ENCODE measurements around the gene HOXC13.

Gene HOXC13, protein sequence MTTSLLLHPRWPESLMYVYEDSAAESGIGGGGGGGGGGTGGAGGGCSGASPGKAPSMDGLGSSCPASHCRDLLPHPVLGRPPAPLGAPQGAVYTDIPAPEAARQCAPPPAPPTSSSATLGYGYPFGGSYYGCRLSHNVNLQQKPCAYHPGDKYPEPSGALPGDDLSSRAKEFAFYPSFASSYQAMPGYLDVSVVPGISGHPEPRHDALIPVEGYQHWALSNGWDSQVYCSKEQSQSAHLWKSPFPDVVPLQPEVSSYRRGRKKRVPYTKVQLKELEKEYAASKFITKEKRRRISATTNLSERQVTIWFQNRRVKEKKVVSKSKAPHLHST

DNA sequence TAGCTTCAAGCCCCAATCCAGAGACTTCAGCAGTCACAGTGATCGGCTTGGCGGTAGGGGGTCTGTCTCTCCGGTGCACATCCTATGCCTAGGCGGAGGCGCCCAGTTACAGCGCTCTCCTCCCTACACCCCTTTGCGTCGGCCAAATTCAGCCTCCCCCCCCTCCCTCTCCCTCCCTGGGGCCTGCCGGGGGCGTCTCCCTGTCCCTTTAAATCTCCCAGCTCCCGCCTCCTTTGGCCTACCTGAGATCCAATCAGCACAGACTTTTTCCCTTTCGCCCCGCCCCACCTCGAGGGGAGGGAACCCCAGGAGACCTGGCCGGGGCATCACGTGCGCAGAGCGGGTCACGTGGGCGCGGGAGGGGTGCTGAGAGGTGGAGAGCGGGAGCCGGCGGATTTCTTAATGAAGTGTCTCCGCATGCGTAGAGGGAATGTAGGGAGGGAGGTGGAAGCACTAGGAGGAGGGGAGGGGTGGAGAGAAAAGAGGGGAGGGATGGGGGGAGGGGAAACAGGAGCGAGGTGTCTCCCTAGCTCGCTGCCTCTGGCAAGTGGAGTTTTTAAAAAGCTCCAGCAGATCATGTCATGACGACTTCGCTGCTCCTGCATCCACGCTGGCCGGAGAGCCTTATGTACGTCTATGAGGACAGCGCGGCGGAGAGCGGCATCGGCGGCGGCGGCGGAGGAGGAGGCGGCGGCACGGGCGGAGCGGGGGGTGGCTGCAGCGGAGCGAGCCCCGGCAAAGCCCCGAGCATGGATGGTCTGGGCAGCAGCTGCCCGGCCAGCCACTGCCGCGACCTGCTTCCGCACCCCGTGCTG lies at the start of gene HOXC13:
TSS of gene HOXC13 (plus strand) at position 506 of the 815 bp plus-strand sequence. CDS start at position 582, 76 bp downstream.
- DNase-seq (ENCODE audit: low spot score) (peak; percentile 100), FAIRE-seq (peak; percentile 97)

DNA sequence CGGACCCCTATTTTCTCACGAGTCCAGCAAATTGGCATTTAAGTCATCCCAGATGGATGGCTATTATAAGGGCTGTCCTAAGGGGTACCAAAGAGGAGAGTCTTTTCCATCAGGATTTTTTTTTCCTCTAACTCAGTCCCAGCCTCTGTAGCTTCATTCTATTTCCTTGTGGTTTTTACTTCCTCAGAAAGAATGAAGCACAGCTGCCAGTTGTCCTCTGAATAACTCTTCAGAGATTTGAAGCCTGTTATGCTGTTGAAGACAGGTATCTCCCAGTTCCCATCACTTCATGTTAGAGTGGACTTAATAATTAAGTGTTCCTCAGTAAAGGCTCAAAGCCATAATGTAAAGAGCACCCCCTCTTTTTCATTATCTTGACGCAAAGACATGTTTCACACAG lies 48.5 kb upstream of the HOXC13 start:
- DNase-seq (ENCODE audit: low spot score) (no peak), FAIRE-seq (no peak)

DNA sequence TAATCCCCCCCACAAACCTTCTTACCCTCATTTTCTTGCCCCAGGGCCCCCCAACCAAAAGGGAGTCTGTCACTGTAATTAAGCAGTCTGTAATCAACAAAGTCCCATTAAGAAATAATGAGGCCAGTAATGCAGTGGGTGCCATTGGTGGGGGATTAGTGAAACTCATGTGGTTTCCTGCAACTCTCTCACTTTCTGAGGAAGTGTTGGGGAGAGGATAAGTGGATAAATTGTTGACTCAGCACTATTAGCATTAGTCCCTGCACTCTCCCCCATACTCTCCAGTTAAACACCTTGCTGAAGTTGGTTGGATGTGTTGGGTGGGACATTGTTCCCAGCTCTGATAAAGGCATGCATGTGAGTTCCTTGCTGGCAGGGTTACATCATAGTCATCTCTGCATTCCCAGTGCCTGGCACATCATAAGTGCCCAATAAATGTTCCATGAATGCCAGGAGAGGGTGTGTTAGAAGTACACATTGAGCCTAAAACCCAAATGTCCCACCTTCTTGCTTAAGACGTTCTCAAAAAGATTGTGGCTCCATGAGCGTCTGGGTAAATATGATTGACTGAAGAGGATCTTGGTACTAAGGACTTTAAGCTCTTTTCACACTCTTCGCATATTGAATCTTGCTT lies 45.8 kb upstream of the HOXC13 start:
- DNase-seq (ENCODE audit: low spot score), result no peak
- no peak for FAIRE-seq

DNA sequence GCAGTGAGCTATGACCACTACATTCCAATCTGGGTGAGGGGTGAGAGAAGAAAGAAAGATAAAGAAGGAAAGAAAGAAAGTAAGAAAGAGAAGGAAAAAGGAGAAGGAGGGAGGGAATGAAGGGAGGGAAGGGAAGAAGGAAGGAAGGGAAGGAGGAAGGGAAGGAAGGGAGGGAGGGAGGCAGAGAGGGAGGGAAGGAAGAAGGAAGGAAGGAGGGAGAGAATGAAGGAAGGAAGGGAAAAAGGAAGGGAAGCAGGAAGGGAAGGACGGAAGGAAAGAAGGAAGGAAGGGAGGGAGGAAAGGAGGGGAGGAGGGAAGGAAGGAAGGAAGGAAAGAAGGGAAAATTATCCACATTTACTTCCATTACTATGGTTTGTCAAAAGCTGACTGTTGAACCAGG lies 39.4 kb upstream of the HOXC13 start:
- no peak for FAIRE-seq
- DNase-seq (ENCODE audit: low spot score), result no peak

DNA sequence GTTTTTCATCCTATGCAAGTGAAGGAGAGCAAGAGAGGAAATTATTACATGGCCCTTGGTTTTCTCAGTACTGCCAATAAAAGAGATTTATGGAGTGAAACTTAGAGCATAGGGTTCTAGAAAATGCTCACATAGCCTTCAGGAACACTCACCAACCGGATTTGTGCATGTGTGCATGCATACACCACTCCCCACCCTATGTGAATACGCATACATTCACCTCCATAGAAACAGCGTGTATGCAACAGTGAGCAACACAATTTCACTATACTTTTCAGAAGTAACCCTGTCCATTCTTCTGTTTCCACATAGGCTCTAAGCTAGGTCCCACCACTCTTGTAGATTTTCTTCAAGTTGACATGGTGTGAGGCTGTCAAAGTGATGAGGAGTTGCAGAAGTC lies 31.5 kb upstream of the HOXC13 start:
- no peak for FAIRE-seq
- no peak for DNase-seq (ENCODE audit: low spot score)

DNA sequence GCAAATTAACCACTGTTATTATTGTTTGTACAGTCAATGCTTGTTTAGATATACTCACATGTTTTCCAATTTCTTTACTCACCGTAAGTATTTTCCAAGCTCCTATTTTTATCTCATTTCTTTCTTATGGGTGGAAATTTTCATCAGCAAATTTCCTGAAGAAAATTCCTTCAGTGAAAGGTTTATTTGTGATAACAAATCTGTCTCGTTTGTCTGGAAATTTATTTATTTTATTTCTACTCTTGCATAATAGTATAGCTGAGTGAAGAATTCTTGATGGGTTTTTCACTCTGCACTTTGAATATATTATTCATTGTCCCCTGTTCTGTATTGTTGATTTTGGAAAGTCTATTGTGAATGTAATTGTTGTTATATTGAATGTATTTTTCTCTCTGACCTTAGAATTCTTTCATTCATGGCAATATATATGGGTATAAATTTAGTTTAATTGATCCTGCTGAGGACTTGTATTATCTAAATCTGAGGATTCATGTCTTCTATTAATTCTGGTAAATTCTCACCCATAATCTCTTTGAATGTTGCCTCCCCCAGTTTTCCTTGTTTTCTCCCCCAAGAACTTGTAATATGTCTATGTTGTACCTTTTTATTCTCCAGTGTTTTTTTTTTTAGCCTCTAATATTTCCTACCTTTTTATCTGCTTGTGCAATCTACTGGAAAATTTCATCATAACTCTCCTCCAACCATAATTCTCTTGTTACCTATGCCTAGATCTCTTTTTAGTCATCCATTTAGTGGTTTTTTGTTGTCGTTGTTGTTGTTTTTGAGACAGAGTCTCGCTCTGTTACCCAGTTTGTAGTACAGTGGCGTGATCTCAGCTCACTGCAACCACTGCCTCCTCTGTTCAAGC lies 21.6 kb upstream of the HOXC13 start:
- FAIRE-seq, result no peak

DNA sequence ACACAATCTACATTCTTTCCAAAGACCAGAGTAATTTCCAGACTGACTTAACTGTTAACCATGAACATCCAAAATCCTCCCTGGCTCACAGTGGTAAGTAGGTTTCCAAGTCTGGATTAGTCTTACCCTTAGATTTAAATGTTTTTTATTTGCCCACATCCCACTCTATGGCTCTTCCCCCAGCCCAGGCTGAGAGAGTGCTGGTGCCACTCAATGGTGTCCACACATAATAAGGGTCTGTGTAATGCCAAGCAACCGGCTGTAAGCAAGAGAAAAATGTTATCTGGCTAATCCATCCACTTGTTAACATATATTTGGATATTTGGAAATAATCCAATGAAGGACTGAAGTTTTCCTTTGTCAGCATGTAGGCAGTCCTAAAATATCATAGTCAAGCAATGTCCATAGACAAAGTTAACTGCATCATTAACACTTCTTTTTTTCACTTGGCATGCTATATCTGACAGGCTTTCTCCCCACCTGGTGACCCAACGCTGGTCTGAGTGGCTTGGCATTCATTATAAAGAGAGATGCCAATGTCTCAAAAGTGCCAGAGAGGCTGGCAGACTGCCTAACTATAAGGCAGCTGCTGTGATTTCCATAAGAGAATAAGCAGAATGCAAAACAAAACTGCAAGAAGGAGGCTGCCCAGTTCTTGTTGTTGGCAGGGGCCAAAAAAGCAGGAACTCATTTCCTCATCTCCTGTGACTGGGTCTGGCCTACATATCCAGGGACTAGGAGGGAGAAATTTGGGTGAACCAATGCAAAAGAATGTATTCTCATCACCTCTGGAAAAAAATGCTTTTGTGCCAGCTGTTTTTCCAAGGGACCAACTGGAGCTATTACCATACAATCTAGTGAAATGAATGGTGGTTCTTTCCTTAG lies 13.9 kb upstream of the HOXC13 start:
- no peak for FAIRE-seq
- DNase-seq (ENCODE audit: low spot score), result no peak

More for the DNA sequence above, 21.6 kb upstream of the HOXC13 start:
- DNase-seq (ENCODE audit: low spot score), result no peak

DNA sequence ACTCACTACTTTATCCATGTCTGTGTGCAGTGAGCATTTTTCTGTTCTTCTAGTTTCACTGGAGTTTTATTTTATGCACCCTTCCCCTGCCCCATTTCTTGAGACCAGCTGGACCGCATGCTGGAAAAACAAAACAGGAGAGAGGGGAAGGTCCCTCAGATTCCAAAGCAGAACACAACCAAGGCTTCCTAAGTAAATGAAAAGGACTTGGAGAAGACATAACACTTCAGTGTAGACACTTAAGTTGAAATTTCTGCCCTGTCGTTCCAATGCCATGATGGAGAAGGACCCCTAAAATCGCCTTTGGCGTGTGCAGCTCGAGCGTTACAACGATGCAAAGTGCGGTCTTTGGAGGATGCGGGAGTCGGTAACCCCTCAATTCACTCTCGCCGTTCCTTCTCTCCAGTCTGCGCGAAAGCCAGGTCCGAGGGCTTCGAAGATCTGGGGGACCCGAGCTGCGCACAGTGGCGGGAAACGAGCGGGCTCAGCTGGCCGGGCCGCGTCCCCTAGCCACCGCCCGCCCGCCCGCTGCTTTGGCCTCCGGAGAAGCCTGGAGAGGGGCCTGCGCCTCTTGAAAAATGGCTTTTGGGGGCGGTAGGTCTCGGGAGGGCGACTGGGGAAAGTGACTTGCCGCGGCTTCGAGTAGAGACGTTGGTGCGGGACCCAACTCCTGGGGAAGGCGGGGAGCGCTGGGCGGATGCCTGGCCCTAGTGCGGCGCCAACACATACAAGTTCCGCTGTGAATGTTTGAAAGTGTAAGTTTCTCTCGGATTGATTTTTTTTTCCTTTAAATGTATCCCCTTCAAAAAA lies 11.2 kb upstream of the HOXC13 start:
- no peak for DNase-seq (ENCODE audit: low spot score)
- no peak for FAIRE-seq

DNA sequence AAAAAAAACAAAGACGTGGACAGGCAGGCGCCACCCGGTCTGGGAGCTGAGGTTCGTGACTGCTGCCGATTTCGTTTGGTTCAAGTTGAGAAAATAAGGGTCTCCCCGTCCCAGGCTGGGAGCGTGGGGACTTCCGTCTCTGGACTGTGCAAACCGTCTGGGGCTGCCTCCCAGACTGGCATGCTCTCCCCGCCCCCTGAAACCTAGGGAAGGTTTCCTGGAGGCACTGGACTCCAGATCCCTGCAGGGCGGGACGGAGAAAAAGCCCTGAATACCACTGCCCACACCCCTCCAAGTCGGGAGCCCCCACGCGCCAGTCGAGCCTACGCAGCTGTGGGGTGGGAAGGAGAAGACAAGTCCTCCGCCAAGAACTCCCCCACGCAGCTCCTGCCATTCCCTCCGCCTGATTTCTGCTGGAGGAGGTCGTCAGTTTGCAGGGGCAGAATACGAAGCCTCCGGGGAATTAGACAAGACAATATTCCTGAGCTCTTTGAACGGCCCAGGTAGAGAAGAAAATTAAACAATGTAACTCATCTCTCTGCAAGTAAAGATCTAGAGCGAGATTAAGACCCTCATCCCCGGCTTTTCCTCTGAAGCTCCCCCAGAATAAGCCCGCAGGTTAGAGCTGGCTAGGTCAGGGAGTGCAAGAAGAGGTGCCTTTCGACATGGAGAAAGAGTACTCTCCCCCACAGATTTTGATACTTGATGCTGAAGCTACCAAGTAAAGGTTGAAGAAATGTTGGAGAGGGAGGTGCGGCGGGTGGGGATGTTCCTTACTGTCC lies 10.4 kb upstream of the HOXC13 start:
- peak; percentile 42 for DNase-seq (ENCODE audit: low spot score)
- no peak for FAIRE-seq

DNA sequence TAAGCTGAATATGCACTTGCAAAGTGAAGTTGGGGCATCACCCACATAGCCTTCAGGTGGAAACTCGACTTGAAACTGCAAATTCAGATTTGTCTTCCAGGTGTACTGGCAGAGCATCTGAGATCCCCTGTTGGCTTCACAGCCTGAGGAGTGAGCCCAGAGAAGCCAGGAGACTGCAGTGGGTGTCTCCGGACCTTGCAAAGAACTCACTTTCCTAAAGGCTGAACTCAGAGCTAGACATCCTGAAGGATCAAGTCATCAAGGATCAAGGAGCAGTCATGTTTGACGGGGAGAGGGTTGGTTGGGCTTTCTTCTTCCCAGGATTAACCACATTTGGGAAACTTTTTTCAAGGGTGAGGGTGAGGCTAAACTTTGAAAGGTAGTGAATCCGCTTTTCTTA lies 9.1 kb upstream of the HOXC13 start:
- DNase-seq (ENCODE audit: low spot score) (no peak), FAIRE-seq (no peak)

DNA sequence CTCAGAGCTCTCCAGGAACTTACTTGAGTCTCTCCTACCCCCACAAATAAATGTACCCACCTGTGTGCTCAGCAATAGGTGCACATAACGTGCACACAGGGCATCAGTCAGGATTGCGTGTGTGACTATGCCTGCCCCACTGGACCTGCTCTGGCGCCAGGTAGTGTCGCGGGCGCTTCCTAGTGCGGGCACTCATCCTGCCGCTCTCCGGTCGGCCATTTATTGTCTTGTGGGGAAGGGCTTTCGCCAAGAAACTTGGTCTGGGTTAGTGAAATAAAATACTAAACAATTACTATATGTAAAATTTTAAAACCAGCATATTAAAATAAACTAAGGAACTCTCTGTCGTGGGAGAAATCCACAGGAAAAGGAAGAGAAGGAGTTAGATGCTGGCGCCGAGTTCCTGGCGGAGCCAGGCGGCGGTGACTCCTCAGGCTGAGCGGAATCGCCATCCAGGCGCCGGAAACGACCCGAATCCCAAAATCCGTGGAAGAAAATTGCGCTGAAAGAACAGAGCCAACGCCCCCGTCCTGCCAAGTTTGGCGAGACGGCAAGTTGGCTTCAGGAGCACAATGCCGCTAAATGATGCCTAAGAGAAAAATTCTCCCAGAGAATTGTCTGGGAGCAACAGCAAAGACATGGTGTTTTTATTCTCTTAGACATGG lies 7.9 kb upstream of the HOXC13 start:
- DNase-seq (ENCODE audit: low spot score) (no peak), FAIRE-seq (no peak)

DNA sequence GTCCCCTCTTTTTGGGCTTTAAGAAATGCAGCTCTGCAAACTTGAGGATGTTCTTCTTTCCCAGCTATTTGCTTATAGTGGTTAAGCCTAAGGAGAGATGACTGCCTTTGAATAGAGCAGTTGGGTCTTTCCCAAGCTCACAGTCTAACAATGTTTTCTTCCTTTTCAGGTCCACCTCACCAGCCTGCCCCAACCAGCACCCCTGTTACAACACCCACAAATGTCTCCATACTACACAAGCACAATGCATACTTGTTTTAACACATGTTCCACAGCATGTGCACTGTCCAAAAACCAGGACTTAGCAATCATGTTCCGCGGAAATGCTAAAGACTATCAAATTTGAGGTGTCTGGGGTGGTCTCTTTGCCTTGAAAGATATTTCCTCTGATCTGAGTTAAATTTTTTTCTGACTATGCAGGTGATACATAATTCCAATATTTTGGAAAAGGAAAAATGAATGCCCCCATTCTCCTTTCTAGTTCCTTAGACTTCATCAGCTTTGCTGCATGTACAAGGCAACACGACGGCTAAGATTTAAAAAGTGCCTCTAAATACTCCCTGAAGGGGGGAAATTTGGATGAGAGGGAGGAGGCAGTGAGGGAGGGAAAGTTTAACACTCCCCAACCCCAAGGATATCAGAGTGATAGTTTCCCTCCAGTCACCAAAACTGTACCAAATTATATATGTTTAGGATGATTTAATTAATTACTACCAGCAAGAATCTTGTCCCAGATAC lies 6.6 kb upstream of the HOXC13 start:
- no peak for FAIRE-seq
- DNase-seq (ENCODE audit: low spot score), result no peak

DNA sequence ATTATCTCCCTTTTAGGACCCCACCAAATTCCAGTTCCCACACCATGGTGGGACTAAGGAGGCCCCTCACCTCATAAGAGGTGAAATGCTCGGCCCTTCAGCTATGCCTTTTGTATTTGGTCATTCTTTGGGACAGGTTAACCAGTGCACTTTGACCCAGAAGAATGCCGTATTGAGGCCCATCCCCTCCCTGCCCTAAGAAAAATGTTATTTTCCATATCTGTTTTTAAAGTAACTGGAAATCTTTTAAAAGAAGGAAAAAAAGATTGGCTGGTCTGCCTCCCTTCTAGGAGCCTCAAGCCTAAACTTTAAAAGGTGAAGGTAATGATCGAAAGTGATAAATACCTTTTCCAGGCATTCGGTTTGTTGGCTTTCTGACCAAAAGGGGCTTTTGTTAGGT lies 5.7 kb upstream of the HOXC13 start:
- FAIRE-seq (no peak), DNase-seq (ENCODE audit: low spot score) (no peak)

DNA sequence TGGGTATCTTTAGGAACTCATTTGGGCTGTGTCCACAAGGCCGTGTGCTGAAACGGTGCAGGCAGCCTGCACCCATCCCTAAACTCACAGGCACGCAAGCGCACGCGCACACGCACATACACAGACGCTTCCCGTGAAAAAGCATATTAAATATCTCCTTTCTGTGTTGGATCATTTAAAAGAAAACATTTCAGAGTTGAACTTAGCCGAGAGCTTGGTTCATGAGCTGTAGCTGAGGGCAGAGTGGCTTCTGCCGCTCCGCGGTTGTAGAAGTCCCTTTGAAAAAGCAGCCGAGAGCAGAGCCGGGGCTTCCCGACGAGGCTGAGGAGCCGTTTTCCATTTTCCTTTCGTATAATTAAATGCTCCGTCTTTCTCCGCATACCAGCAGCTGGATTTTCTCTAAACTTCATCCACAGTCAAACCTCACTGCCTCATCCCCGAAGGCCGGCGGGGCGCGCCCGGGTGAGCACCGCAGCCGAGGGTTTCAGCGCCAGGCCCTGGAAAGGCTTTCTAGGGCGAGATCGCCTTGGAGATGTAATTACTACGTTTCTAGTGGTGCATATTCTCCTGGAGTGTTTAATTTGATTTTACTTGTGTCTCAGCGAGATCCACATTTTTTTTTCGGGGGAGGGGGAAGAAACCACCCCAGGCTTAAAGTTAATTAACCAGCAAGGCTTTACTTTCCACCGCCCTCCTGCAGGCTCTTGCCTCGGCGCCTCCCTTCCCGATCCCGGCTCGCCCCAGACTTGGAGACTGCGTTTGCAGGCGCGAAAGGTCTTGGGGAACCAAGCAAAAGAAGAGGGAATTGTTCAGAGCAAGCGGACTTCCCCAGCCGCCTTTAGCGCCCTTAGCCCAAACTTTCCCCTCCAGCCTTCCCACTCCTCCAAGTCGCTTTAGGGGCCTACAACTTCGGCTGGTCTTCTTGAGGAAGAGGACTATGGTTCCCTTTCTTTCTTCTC lies 3.0 kb upstream of the HOXC13 start:
- no peak for FAIRE-seq
- no peak for DNase-seq (ENCODE audit: low spot score)

DNA sequence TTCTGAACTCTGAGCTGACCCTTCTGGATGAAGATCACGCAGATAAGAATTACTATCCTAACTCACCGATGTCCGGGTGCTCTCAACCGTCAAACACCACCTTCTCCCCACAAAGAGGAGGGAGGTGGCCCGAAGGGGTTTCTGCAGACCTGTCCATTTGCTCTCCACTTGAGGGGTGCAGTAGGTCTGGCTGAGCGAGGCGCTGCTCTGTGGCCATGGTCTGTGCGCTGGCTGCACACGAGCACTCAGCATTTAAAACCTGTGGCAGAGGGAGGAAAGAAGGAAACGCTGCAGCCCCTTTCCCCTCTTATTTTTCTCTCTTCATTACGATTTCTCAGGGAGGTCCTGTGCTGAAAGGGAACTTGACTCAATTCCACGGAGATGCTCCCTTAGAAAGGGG lies 1.5 kb upstream of the HOXC13 start:
- FAIRE-seq (no peak), DNase-seq (ENCODE audit: low spot score) (no peak)

DNA sequence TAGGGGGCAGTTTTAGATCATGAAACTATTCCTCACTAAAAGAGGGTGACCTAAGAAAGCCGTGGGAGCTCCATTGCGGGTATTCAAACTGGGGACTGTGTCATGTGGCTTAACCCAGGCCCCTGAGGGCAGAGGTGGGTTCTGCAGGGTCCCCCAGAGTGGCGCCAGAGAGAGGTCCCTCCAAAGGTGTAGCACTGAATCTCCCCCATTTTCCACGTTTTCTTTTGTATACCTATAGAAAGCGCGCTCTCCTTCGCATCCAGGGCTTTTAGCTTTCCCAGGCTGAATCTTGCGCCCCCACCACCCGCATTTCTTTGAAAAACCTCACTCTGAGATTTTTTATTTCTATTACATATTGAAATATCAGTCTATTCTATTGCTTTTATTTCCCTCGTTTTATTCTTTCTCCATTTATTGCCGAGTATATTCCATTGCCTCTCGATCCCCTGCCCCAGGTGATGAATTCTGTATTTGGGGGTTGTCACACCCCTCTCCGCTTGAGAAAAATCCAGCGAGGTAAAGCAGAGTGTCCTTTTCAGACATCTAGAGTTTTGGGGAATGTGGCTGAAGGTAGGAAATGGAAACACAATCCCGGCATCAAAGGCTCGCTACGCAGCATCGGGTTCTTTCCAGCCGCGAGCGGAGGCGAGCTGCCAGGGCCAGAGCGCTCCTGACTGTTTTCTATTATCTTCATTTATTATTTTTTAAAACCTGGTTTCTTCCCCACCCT lies 870 bp upstream of the HOXC13 start:
- FAIRE-seq (no peak), DNase-seq (ENCODE audit: low spot score) (no peak)
